Mammary epithelial cell (primary cell): ENCODE results near the gene RAB4A.

Experiments used
- CTCF ChIP-seq, 2 donors: IDR thresholded peaks in 1 of 2; conservative IDR thresholded peaks in 1 of 2; 2 replicates each; pipeline ENCODE4 v1.5.1; 2011 to 2012; ENCODE audit warnings: inconsistent platforms in 2 of 2, low read length in 2 of 2, mild to moderate bottlenecking in 2 of 2, control low read depth in 1 of 2, low read depth in 1 of 2; ENCODE audit not compliant: insufficient read depth in 1 of 2; ENCODE audit errors: extremely low read depth in 1 of 2
- EZH2 ChIP-seq: IDR thresholded peaks from 2 replicates; pipeline ENCODE4 v1.6.1; 2012; ENCODE audit warnings: low read length, inconsistent platforms, borderline replicate concordance

- TF ChIP-seq CTCF (conservative IDR thresholded peaks at IDR 0.05 in 1 of 2, IDR thresholded peaks at IDR 0.05 in 1 of 2; ENCODE audit: extremely low read depth in 1 of 2, insufficient read depth in 1 of 2, low read depth in 1 of 2, low read length in 2 of 2) (no peak), EZH2 (no peak)
Measured at GRCh38 chr1:229340496-229340895, 69.6 kb downstream of the RAB4A start.
